HEK293 (cell line): ENCODE data around the gene CELF1.

Experiments used
- BCL11A ChIP-seq: fragments of 450-650 bp; formaldehyde crosslinking; IDR thresholded peaks from 2 replicates; pipeline ENCODE4 v1.5.1; 2016; ENCODE audit warnings: low read depth, missing biosample characterization, missing genetic modification characterization
- BCL11B ChIP-seq: fragments of 450-650 bp; formaldehyde crosslinking; IDR thresholded peaks from 2 replicates; pipeline ENCODE4 v1.5.1; 2016; ENCODE audit warnings: low read depth, missing biosample characterization, missing genetic modification characterization
- GFI1B ChIP-seq: fragments of 450-650 bp; formaldehyde crosslinking; IDR thresholded peaks from 2 replicates; pipeline ENCODE4 v1.5.1; 2016; ENCODE audit warnings: missing biosample characterization, missing genetic modification characterization
- GLIS2 ChIP-seq: fragments of 450-650 bp; formaldehyde crosslinking; IDR thresholded peaks from 2 replicates; pipeline ENCODE4 v1.5.1; 2016; ENCODE audit warnings: missing biosample characterization, missing genetic modification characterization
- PRDM2 ChIP-seq: fragments of 450-650 bp; formaldehyde crosslinking; IDR thresholded peaks from 2 replicates; pipeline ENCODE4 v1.5.1; 2016; ENCODE audit warnings: missing biosample characterization, missing genetic modification characterization, borderline replicate concordance
- SETDB1 ChIP-seq: IDR thresholded peaks from one replicate; pipeline ENCODE4 v1.6.1; 2017; ENCODE audit warnings: mild to moderate bottlenecking, low read length, moderate library complexity, mixed read lengths; ENCODE audit not compliant: insufficient read length
- ZBTB20 ChIP-seq: fragments of 450-650 bp; formaldehyde crosslinking; IDR thresholded peaks from 2 replicates; pipeline ENCODE4 v1.5.1; 2016; ENCODE audit warnings: missing biosample characterization, missing genetic modification characterization
- ZNF132 ChIP-seq: fragments of 450-650 bp; formaldehyde crosslinking; IDR thresholded peaks from 2 replicates; pipeline ENCODE4 v1.5.1; 2017; ENCODE audit warnings: missing biosample characterization, missing genetic modification characterization, borderline replicate concordance
- ZNF133 ChIP-seq: fragments of 450-650 bp; formaldehyde crosslinking; IDR thresholded peaks from 2 replicates; pipeline ENCODE4 v1.5.1; 2016; ENCODE audit warnings: missing biosample characterization, missing genetic modification characterization
- ZNF23 ChIP-seq: fragments of 450-650 bp; formaldehyde crosslinking; IDR thresholded peaks from 2 replicates; pipeline ENCODE4 v1.5.1; 2016; ENCODE audit warnings: missing biosample characterization, missing genetic modification characterization, borderline replicate concordance
- ZNF266 ChIP-seq: fragments of 450-650 bp; formaldehyde crosslinking; IDR thresholded peaks from 2 replicates; pipeline ENCODE4 v1.5.1; 2016; ENCODE audit warnings: missing biosample characterization, missing genetic modification characterization, low read depth
- ZNF518A ChIP-seq: fragments of 450-650 bp; formaldehyde crosslinking; conservative IDR thresholded peaks from 2 replicates; pipeline ENCODE4 v1.5.1; 2016; ENCODE audit warnings: low read depth, missing biosample characterization, missing genetic modification characterization
- ZNF843 ChIP-seq: fragments of 450-650 bp; formaldehyde crosslinking; IDR thresholded peaks from 2 replicates; pipeline ENCODE4 v1.5.1; 2016; ENCODE audit warnings: missing biosample characterization, missing genetic modification characterization
- ZSCAN18 ChIP-seq: fragments of 450-650 bp; formaldehyde crosslinking; IDR thresholded peaks from 2 replicates; pipeline ENCODE4 v1.5.1; 2016; ENCODE audit warnings: missing biosample characterization, missing genetic modification characterization
- TF ChIP-seq, protein P1 (sequence below): fragments of 450-650 bp; formaldehyde crosslinking; IDR thresholded peaks from 2 replicates; pipeline ENCODE4 v1.5.1; 2016; ENCODE audit warnings: missing biosample characterization, missing genetic modification characterization, low read depth
- TF ChIP-seq, protein P2 (sequence below): fragments of 450-650 bp; formaldehyde crosslinking; IDR thresholded peaks from 2 replicates; pipeline ENCODE4 v1.5.1; 2016; ENCODE audit warnings: missing biosample characterization, missing genetic modification characterization
- TF ChIP-seq, protein P3 (sequence below): fragments of 450-650 bp; formaldehyde crosslinking; IDR thresholded peaks from 2 replicates; pipeline ENCODE4 v1.5.1; 2016; ENCODE audit warnings: missing biosample characterization, missing genetic modification characterization
- TF ChIP-seq, protein P4 (sequence below): fragments of 450-650 bp; formaldehyde crosslinking; IDR thresholded peaks from 2 replicates; pipeline ENCODE4; 2016; ENCODE audit warnings: missing biosample characterization, missing genetic modification characterization

Gene CELF1

GRCh38 chr11:47578524-47579494 is 25.9 kb upstream of the CELF1 start, which contains the start of the genes KBTBD4 and NDUFS3 (continued):
- TF ChIP-seq, protein P1, sequence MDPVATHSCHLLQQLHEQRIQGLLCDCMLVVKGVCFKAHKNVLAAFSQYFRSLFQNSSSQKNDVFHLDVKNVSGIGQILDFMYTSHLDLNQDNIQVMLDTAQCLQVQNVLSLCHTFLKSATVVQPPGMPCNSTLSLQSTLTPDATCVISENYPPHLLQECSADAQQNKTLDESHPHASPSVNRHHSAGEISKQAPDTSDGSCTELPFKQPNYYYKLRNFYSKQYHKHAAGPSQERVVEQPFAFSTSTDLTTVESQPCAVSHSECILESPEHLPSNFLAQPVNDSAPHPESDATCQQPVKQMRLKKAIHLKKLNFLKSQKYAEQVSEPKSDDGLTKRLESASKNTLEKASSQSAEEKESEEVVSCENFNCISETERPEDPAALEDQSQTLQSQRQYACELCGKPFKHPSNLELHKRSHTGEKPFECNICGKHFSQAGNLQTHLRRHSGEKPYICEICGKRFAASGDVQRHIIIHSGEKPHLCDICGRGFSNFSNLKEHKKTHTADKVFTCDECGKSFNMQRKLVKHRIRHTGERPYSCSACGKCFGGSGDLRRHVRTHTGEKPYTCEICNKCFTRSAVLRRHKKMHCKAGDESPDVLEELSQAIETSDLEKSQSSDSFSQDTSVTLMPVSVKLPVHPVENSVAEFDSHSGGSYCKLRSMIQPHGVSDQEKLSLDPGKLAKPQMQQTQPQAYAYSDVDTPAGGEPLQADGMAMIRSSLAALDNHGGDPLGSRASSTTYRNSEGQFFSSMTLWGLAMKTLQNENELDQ (tag by site-specific recombination) = no peak
- TF ChIP-seq BCL11B = no peak
- no peak for TF ChIP-seq SETDB1
- peak; percentile 77 for TF ChIP-seq GLIS2 (tag by site-specific recombination)
- TF ChIP-seq, protein P2, sequence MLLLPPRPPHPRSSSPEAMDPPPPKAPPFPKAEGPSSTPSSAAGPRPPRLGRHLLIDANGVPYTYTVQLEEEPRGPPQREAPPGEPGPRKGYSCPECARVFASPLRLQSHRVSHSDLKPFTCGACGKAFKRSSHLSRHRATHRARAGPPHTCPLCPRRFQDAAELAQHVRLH (tag by site-specific recombination) = peak; percentile 96
- no peak for TF ChIP-seq BCL11A (tag by site-specific recombination)
- peak; percentile 65; the same call in 1 of the 2 replicates for TF ChIP-seq ZBTB20 (tag by site-specific recombination)
- no peak; the same call in 1 of the 2 replicates for TF ChIP-seq ZNF133 (tag by site-specific recombination)
- TF ChIP-seq PRDM2 (tag by site-specific recombination) = peak; percentile 89; the same call in 1 of the 2 replicates
- TF ChIP-seq ZSCAN18 (tag by site-specific recombination) = peak; percentile 96; the same call in 1 of the 2 replicates
- TF ChIP-seq, protein P3, sequence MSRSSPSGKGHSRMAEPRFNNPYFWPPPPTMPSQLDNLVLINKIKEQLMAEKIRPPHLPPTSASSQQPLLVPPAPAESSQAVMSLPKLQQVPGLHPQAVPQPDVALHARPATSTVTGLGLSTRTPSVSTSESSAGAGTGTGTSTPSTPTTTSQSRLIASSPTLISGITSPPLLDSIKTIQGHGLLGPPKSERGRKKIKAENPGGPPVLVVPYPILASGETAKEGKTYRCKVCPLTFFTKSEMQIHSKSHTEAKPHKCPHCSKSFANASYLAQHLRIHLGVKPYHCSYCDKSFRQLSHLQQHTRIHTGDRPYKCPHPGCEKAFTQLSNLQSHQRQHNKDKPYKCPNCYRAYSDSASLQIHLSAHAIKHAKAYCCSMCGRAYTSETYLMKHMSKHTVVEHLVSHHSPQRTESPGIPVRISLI (tag by site-specific recombination) = 0 out of 2 replicates have a peak, but pooled peaks have one; percentile 51
- peak; percentile 92 for TF ChIP-seq ZNF843
- TF ChIP-seq, protein P4, sequence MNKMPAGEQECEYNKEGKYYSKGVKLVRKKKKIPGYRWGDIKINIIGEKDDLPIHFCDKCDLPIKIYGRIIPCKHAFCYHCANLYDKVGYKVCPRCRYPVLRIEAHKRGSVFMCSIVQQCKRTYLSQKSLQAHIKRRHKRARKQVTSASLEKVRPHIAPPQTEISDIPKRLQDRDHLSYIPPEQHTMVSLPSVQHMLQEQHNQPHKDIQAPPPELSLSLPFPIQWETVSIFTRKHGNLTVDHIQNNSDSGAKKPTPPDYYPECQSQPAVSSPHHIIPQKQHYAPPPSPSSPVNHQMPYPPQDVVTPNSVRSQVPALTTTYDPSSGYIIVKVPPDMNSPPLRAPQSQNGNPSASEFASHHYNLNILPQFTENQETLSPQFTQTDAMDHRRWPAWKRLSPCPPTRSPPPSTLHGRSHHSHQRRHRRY (tag by site-specific recombination) = no peak; the same call in 1 of the 2 replicates
- no peak for TF ChIP-seq ZNF132 (tag by site-specific recombination)
- TF ChIP-seq ZNF23 (tag by site-specific recombination) = no peak
- no peak for TF ChIP-seq ZNF266 (tag by site-specific recombination)
- TF ChIP-seq ZNF518A (tag by site-specific recombination) = peak; percentile 92
- TF ChIP-seq GFI1B (tag by site-specific recombination) = peak; percentile 72
